AG04449 (cell line): Measurements from ENCODE around the gene CDK5.
A peak's percentile ranks its signal among the peaks of the same experiment; 100 is the strongest.
"Not testable (repeated sequence)": the region's sequence is repeated elsewhere in the genome, so short reads cannot be mapped to it uniquely, and the experiment has no call there.

Experiments used
- CTCF ChIA-PET: fragments of 350-600 bp; formaldehyde crosslinking; extraction: SDS; loops from one replicate; lab custom pipeline; 2021; ENCODE audit warnings: antibody characterized with exemption; lab: Yijun Ruan, JAX
- POLR2A ChIA-PET: fragments of 400-600, 350-600 bp; formaldehyde crosslinking; extraction: SDS; loops from one replicate; lab custom pipeline; 2020; ENCODE audit warnings: antibody characterized with exemption, inconsistent platforms; lab: Yijun Ruan, JAX
- DNase-seq: peaks from one replicate; pipeline ENCODE4 v3.0.0-alpha.2; 2010; ENCODE audit warnings: low read depth, low spot score
- H3K4me3 ChIP-seq: 2 replicates; pipeline ENCODE4 v1.5.1; 2011; ENCODE audit warnings: low read depth, mild to moderate bottlenecking, control low read depth, low read length
- CTCF ChIP-seq: IDR thresholded peaks from one replicate; pipeline ENCODE4 v1.5.1; 2011; ENCODE audit warnings: mild to moderate bottlenecking, moderate library complexity, low read length, control low read depth, inconsistent platforms; ENCODE audit not compliant: insufficient read depth; ENCODE audit errors: missing control alignments

The CDK5 gene

GRCh38 chr7:151012031-151012692 is 45.5 kb downstream of the CDK5 start:
- no peak for TF ChIP-seq CTCF
- ChIA-PET CTCF (interaction anchor here (0.6 to 11.9 kb wide), 11 partner anchors 8 to 113 kb away, joined by 3 to 190 read pairs (median 4); partner anchors contain the start of genes ABCB8 and ATG9B), POLR2A (no interaction called here)
- no peak overlapping the region for H3K4me3 ChIP-seq
- no peak for DNase-seq

- CTCF ChIA-PET, result interaction anchor here (0.6 to 11.9 kb wide), 11 partner anchors 11 to 161 kb away, joined by 3 to 190 read pairs (median 4); partner anchors contain the start of genes ABCB8, ATG9B and TMUB1
- H3K4me3 ChIP-seq, POLR2A ChIA-PET, DNase-seq: not testable (repeated sequence)
These were observed 46.1 kb downstream of the CDK5 start for GRCh38 chr7:151011616-151012015.

GRCh38 chr7:151011097-151011409 is 46.6 kb downstream of the CDK5 start:
- TF ChIP-seq CTCF, result no peak

DNA sequence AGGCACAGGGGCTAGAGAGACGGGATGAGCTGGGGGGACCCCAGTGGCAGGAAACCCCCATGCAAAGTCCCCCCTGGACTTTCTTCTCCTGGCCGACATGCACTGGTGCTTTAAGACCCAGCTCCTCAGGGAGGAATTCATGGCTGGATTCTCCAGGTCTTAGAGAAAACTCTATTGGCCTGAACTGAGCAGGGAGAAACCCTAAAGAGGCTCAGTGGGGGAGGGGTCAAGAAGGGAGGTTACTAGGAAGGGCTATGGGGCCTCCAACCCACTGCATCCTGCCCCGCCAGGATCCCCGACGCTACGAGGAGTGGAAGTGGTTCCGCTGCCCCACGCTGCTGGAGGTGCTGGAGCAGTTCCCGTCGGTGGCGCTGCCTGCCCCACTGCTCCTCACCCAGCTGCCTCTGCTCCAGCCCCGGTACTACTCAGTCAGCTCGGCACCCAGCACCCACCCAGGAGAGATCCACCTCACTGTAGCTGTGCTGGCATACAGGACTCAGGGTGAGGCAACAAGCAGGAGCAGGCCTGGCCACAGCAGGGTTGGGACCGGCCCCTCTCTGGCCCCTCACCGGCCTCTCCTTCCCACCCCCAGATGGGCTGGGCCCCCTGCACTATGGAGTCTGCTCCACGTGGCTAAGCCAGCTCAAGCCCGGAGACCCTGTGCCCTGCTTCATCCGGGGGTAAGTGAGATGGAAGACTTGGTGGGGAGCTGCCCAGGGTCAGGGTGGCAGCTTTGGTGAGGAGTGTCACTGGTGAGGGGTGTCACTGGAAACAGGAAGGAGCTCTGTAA is 47.2 kb downstream of the CDK5 start:
- POLR2A ChIA-PET, result interaction anchor here (0.6 kb wide), 1 partner anchor 13 kb away, joined by 3 read pairs; no protein-coding TSS in a partner anchor
- CTCF ChIA-PET, result interaction anchor here (0.6 to 11.9 kb wide), 16 partner anchors 7 to 162 kb away, joined by 3 to 190 read pairs (median 4); partner anchors contain the start of genes ABCB8, ATG9B and TMUB1
- TF ChIP-seq CTCF, result no peak
- H3K4me3 ChIP-seq, result peak overlapping the region; percentile 49
- DNase-seq, result no peak

More at GRCh38 chr7:151011097-151011409, 46.6 kb downstream of the CDK5 start:
- DNase-seq, result no peak
- CTCF ChIA-PET, result interaction anchor here (0.6 to 11.9 kb wide), 13 partner anchors 7 to 161 kb away, joined by 3 to 190 read pairs (median 4); partner anchors contain the start of genes ABCB8, ATG9B and TMUB1
- POLR2A ChIA-PET, result no interaction called here
- H3K4me3 ChIP-seq, result peak overlapping the region; percentile 49; the same call in 1 of the 2 replicates

DNA sequence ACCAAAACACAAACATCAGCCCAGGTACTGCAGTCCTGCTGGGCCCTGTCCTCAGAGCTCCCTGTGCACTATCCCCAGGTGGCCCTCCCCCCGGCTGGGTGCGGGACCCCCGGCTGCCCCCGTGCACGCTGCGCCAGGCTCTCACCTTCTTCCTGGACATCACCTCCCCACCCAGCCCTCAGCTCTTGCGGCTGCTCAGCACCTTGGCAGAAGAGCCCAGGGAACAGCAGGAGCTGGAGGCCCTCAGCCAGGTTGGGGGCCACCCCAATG is 47.7 kb downstream of the CDK5 start:
- POLR2A ChIA-PET, result interaction anchor here (0.6 kb wide), 1 partner anchor 14 kb away, joined by 3 read pairs; no protein-coding TSS in a partner anchor
- DNase-seq, result no peak
- no peak for TF ChIP-seq CTCF
- H3K4me3 ChIP-seq, result peak overlapping the region; percentile 49; the same call in 1 of the 2 replicates
- CTCF ChIA-PET, result interaction anchor here (0.9 to 11.9 kb wide), 12 partner anchors 8 to 99 kb away, joined by 3 to 190 read pairs (median 8); partner anchors contain the start of genes ABCB8, ATG9B and SLC4A2

GRCh38 chr7:151009327-151010036 is 48.2 kb downstream of the CDK5 start:
- ChIA-PET CTCF (interaction anchor here (0.9 to 11.9 kb wide), 15 partner anchors 8 to 100 kb away, joined by 3 to 190 read pairs (median 4); partner anchors contain the start of genes ABCB8, ATG9B and SLC4A2), POLR2A (no interaction called here)
- no peak for TF ChIP-seq CTCF
- H3K4me3 ChIP-seq, result no peak overlapping the region
- DNase-seq, result no peak
